OCI-LY3 (cell line): ENCODE measurements around the gene ZNF780B.

Experiments
- H2AFZ ChIP-seq: fragments of 200-600, 300-600 bp; shearing (Covaris generic); 2 replicates; pipeline ENCODE4 v1.6.0; 2014; ENCODE audit warnings: antibody characterized with exemption, low read depth, low read length
- H3K27ac ChIP-seq: fragments of 200-600, 300-600 bp; sonication (generic); 2 replicates; pipeline ENCODE4 v1.5.1; 2014; ENCODE audit warnings: mild to moderate bottlenecking, low read length, moderate library complexity, mixed read lengths
- H3K27me3 ChIP-seq: fragments of 200-600, 300-600 bp; sonication (generic); 2 replicates; pipeline ENCODE4 v1.6.1; 2014; ENCODE audit warnings: low read depth, low read length, mixed read lengths
- H3K36me3 ChIP-seq: fragments of 200-600, 300-600 bp; sonication (generic); replicated peaks from 2 replicates; pipeline ENCODE3; 2014; ENCODE audit warnings: low read depth, low read length, mixed read lengths
- H3K4me1 ChIP-seq: fragments of 300-600, 200-600 bp; sonication (generic); 2 replicates; pipeline ENCODE4 v1.6.1; 2014; ENCODE audit warnings: low read length, mixed read lengths
- H3K4me2 ChIP-seq: fragments of 200-600, 300-600 bp; sonication (generic); 2 replicates; pipeline ENCODE4 v1.6.1; 2014; ENCODE audit warnings: low read length, mixed read lengths
- H3K4me3 ChIP-seq: fragments of 300-600, 200-600 bp; sonication (generic); 2 replicates; pipeline ENCODE4 v1.5.1; 2014; ENCODE audit warnings: antibody characterized with exemption, mild to moderate bottlenecking, low read length, moderate library complexity
- H3K79me2 ChIP-seq: fragments of 300-600, 200-600 bp; shearing (Covaris generic); 2 replicates; pipeline ENCODE4 v1.6.1; 2014; ENCODE audit warnings: mild to moderate bottlenecking, low read length, mixed read lengths
- H3K9ac ChIP-seq: fragments of 300-600, 200-600 bp; shearing (Covaris generic); 2 replicates; pipeline ENCODE4 v1.6.0; 2014; ENCODE audit warnings: mild to moderate bottlenecking, low read length, moderate library complexity
- H3K9me3 ChIP-seq: fragments of 200-600, 300-600 bp; shearing (Covaris generic); 2 replicates; pipeline ENCODE4 v1.6.1; 2014; ENCODE audit warnings: low read length, mixed read lengths; ENCODE audit not compliant: insufficient read depth
- H4K20me1 ChIP-seq: fragments of 200-600, 300-600 bp; sonication (generic); 2 replicates; pipeline ENCODE4 v1.6.1; 2016; ENCODE audit warnings: low read length, mixed read lengths; ENCODE audit not compliant: insufficient read depth
- CTCF ChIP-seq: fragments of 200-600, 300-600 bp; sonication (generic); IDR thresholded peaks from 2 replicates; pipeline ENCODE4 v1.5.1; 2014; ENCODE audit warnings: antibody characterized with exemption, low read length, low read depth
- EZH2phosphoT487 ChIP-seq: fragments of 200-600 bp; shearing (Covaris generic); IDR thresholded peaks from 2 replicates; pipeline ENCODE4 v1.6.1; 2018; ENCODE audit warnings: antibody characterized with exemption, mixed run types, low read depth

ZNF780B gene

GRCh38 chr19:40026597-40026970, 29.4 kb downstream of the ZNF780B start:
- Histone ChIP-seq H3K27ac (no peak overlapping the region), H3K9me3 (peaks cover 24% of the 10 kb centered on the region; the same call in 1 of the 2 replicates), H3K4me2 (no peak overlapping the region), H3K4me1 (no peaks in the 10 kb centered on the region), H3K79me2 (no peaks in the 10 kb centered on the region), H3K4me3 (no peak overlapping the region), H3K27me3 (no peaks in the 10 kb centered on the region), H2AFZ (no peak overlapping the region), H4K20me1 (no peaks in the 10 kb centered on the region), H3K36me3 (peaks cover 9% of the 10 kb centered on the region), H3K9ac (no peak overlapping the region)
- TF ChIP-seq CTCF (no peak), EZH2phosphoT487 (no peak)

GRCh38 chr19:40025938-40026596, 30.0 kb downstream of the ZNF780B start:
- Histone ChIP-seq H3K9me3 (peaks cover 20% of the 10 kb centered on the region; the same call in 1 of the 2 replicates), H3K4me3 (no peak overlapping the region), H4K20me1 (no peaks in the 10 kb centered on the region), H3K27ac (no peak overlapping the region), H3K4me1 (no peaks in the 10 kb centered on the region), H3K9ac (no peak overlapping the region), H3K36me3 (peaks cover 9% of the 10 kb centered on the region), H3K27me3 (no peaks in the 10 kb centered on the region), H3K79me2 (no peaks in the 10 kb centered on the region), H2AFZ (no peak overlapping the region), H3K4me2 (no peak overlapping the region)
- TF ChIP-seq CTCF (no peak), EZH2phosphoT487 (no peak)

- Histone ChIP-seq H4K20me1 (no peaks in the 10 kb centered on the region), H2AFZ (no peak overlapping the region), H3K4me3 (no peak overlapping the region), H3K4me2 (no peak overlapping the region), H3K9ac (no peak overlapping the region), H3K79me2 (no peaks in the 10 kb centered on the region), H3K27me3 (no peaks in the 10 kb centered on the region), H3K36me3 (peaks cover 4% of the 10 kb centered on the region), H3K27ac (no peak overlapping the region), H3K9me3 (peaks cover 15% of the 10 kb centered on the region; the same call in 1 of the 2 replicates), H3K4me1 (no peaks in the 10 kb centered on the region)
- TF ChIP-seq EZH2phosphoT487 = no peak
- no peak for TF ChIP-seq CTCF
These were observed 32.1 kb downstream of the ZNF780B start for GRCh38 chr19:40023969-40024368.

- Histone ChIP-seq H3K27me3 (no peaks in the 10 kb centered on the region), H3K4me1 (no peaks in the 10 kb centered on the region), H2AFZ (no peak overlapping the region), H3K4me2 (no peak overlapping the region), H4K20me1 (no peaks in the 10 kb centered on the region), H3K36me3 (peaks cover 58% of the 10 kb centered on the region), H3K4me3 (no peak overlapping the region), H3K27ac (no peak overlapping the region), H3K9me3 (peaks cover 48% of the 10 kb centered on the region), H3K79me2 (no peaks in the 10 kb centered on the region), H3K9ac (no peak overlapping the region)
- no peak for TF ChIP-seq EZH2phosphoT487
- TF ChIP-seq CTCF = no peak
These were observed 42.0 kb downstream of the ZNF780B start for GRCh38 chr19:40013991-40014390.
